Astrocyte of the hippocampus (primary cell): ENCODE measurements around the gene BAZ1B.
A peak's percentile ranks its signal among the peaks of the same experiment; 100 is the strongest.
"Not testable (repeated sequence)": the region's sequence is repeated elsewhere in the genome, so short reads cannot be mapped to it uniquely, and the experiment has no call there.

Experiments used
- DNase-seq: peaks from one replicate; pipeline ENCODE4 v3.0.0; 2011; ENCODE audit warnings: low read depth, low spot score

Gene BAZ1B

DNA sequence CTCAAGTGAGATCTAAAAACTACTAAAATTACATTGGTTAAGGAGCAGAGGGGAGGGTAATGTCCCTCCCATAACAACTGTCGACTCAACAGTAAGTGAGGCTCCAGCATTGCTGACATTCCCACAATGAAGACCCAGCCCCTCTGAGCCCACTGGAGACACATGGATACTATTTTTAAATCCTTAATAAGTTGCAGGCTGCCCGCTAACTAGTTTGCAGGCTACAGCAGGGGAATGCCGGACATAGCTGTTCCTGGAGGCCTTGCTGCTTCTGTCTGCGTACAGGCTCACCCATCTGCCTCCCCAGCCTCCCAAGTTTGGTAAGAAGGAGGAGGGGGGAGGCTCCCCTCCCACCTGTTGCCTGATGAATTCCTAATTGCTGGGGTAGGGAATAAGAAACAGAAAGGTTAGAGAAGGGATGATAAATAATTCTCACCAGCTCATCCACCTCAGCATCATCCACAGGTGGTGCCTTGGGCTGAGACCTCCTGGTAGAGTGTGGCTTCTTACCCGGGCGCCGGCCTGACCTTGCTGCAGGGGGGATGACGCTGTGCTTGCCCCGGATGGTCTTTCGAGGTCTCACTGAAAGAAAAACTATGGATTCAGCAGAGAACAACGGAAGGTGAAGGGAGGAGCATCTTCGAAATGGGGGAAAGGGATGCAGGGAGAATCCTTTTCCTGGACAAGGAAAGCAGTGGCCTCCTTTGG, 78.4 kb downstream of the BAZ1B start:
- no peak for DNase-seq

DNA sequence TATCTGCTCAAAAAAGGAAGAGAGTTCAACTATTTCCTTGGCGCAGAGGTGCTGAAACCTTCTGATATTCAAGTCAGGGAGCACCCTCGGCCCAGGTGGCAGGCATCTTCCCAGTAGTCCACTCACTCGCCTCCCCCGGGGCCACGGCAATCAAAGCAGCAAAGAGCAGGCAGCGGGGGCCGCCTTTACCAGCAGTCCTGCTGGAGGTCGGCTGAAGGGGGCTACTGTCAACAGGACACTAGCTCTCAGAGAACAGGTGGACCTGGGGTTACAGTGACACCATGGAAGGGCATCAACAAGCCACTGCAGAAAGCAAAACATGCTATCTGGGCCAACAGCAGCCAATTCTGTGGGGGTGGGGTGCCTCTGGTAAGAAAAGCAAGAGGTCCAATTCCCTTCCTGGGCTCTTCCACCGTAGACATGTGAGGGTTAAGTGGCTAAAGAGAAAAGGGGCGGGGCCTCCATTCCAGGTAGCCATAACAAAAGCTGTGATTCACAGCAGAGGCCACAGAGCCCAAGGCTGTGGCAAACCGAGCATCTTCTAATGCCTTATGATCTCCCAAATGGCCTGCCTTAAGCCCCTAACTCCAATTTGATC, 79.1 kb downstream of the BAZ1B start:
- DNase-seq, result no peak

DNA sequence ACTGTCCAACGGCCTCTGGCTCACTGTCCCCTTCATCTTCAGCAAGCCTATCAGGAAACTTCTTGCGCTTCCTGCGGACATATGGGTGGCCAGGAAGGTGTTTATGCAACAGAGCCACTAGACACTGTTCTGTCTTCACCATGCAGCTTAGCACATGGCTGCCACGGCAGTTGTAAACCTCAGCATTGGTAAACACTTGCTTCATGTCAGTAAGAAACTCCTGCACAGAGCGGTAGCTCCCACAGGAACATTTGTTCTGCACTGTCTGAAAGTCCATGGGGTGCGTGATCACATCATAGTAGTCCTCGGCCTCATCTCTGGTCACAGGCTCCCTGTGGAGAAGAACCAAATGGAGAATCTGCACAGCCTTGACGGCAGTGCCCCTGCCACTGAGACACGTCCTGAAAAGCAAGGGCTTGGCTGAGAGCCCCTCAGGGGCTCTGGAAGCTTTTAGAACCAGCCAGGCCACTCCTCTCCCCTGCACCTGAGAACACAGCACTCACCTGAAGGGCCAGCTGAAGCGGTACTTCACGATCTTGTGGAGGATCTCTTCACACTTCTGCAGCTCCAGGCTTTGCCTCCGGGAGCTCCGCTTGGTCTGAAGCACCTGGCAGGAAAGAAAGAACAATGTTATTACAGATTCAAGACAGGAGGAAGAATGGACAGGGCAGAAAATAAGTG, 79.7 kb downstream of the BAZ1B start:
- DNase-seq, result no peak

- DNase-seq, result no peak
Measured at GRCh38 chr7:73439410-73439704, 82.7 kb downstream of the BAZ1B start.

DNA sequence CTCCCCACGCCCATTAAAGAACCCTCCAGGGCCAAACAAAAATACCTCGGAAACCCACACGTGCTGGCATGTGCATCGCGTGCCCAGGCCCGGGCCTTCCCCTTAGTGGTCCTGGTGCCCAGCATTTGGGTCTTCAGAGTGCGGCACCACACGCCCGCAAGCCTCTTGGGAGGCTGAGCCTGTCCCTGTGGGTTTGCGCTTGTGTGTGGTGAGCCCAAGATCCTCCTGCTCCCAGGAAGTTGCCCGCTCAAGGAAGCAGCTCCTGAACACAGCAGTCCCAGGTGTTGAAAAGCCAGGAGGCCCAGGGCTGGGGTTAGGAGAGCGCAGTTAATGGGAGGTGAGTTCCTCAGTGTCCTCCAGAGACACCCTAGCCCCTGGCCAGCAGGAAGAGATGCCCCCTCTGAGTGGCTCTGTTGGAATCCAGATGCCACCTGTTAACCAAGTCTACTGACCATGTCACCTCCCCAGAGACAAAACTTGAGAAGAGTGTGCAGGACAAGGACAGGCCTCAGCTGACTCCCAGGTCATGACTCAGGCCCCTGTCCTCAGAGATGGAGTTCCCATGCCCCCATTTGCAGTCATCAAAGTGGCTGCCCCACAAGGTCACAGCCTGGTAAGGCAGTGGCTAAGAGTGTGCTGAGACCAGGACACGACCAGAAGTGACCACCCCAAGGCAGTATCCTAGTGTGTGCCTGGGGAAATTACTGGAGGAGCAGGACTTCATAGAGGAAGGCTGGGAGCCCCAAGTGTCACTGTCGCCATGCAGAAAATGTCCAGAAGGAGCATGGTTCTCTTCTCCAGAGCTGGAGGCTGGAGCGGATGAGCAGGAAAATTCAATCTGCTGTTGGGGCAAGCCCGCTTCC, 83.3 kb downstream of the BAZ1B start:
- DNase-seq, result no peak

- DNase-seq, result no peak
Measured at GRCh38 chr7:73437621-73438416, 84.3 kb downstream of the BAZ1B start.

- no peak for DNase-seq
Measured at GRCh38 chr7:73437091-73437490, 85.0 kb downstream of the BAZ1B start.

DNA sequence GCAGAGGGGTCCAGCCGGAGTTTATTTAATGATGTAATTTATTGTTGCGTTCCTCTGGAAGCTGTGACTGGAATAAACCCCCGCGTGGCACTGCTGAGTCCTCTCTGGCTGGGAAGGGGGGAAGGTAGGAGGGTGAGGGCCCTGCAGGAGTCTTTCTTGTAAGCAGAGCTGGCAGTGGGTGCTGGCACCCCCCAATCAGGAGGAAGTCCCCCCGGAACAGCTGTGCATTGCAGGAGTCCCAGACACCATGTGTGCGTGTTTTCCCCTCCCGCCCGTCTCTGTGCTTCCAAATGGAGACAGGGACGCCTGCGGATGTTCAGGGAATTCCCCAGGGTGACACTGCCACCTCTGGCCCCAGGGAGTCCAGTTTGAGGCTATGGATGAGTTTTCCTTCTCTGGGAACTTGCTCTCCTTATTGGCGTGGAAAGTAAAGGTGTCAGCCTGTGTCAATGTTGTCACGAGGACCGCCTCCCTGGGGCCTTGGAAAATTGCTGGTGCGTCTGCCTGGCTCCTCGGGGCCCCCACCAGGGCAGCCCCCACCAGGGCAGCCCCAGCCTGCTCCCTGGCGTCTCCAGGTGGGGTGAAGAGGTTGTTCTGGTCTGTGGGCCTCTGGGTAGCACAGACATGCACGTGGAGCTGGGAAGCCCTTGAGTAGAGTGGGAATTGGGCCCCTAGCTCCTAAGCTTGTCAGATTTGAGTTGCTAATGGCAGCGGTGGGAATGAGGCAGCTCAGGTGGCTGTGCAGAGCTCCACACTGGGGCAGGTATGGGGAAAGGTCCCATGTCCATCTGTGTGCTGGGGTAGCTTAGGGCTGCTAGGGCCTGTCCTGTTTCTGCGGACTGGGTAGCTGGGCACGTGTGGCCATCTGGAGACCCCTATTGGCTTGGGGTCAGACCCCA, 85.8 kb downstream of the BAZ1B start:
- DNase-seq, result peak; percentile 41

- DNase-seq, result no peak
Measured at GRCh38 chr7:73435471-73436009, 86.6 kb downstream of the BAZ1B start.

GRCh38 chr7:73434701-73435069, 87.4 kb downstream of the BAZ1B start:
- DNase-seq, result no peak

- no peak for DNase-seq
Measured at GRCh38 chr7:73433924-73434700, 88.0 kb downstream of the BAZ1B start.

DNA sequence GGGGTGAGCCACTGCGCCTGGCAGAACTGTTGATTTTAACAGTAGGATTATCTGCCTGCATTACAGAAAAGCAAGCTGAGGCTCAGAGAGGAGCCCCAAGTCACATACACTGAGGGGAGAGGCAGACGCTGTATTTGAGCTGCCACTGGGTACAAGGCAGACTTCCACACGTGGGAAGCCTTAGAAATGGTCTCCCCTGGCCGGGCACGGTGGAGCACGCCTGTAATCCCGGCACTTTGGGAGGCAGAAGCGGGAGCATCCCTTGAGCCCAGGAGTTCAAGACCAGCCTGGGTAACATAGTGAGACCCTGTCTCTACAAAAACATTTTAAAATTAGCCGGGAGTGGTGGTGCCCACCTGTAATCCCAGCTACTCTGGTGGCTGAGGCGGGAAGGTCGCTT, 89.4 kb downstream of the BAZ1B start:
- no peak for DNase-seq

- DNase-seq, result no peak
Measured at GRCh38 chr7:73431041-73431835, 90.9 kb downstream of the BAZ1B start.

DNA sequence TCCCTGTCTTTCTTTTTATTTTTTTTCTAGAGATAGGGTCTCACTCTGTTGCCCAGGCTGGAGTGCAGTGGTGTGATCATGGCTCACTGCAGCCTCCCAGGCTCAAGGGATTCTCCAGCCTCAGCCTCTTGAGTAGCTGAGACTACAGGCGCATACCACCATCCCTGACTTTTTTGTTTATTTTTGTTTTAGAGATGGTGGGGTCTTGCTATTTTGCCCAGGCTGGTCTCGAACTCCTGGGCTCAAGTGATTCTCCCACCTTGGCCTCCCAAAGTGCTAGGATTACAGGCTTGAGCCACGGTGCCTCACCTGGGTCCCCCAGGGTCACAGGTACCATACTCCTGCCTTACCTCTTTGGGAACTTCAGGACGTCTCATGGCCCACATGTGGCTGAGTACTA, 91.6 kb downstream of the BAZ1B start:
- DNase-seq, result not testable (repeated sequence)

GRCh38 chr7:73429622-73430505, 92.2 kb downstream of the BAZ1B start:
- DNase-seq, result no peak

DNA sequence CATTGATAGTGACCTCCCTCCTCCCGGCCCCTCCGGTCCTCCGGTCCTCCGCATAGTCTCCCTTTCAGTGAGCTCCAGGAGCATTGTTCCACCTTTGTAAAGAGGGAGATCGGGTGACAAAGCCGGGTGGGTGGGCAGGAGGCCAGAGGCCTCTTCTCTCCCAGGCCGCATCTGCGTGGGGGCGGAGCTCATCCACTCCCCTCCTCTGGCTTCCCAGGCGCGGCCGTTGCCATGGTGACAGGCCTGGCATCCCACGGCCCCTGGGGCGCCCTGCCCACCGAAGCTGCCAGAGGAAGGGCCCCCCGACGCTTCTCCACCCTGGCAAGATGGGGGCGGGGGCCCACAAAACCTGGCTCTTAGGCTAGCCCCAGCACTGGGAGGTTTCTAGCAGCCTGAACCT, 92.9 kb downstream of the BAZ1B start:
- peak; percentile 64 for DNase-seq

GRCh38 chr7:73427902-73428787, 93.9 kb downstream of the BAZ1B start:
- DNase-seq, result no peak
